Measurements from ENCODE around the gene GIGYF2.

- TF ChIP-seq POLR2A (IDR thresholded peaks at IDR 0.05) = no peak
- no peak for TF ChIP-seq CTCF (IDR thresholded peaks at IDR 0.05)
Measured at GRCh38 chr2:232852676-232853075, 155.5 kb downstream of the GIGYF2 start.
